Right atrium auricular region (tissue), 2 donors: Measurements from ENCODE around the gene BCL2L1. TPM values are rescaled to one million over a fixed set of nuclear protein-coding genes. Genes with fewer than 3 reads are reported as not detected.
A peak's percentile ranks its signal among the peaks of the same experiment; 100 is the strongest.

Experiments
- DNase-seq: peaks from one replicate; pipeline ENCODE4 v3.0.0-alpha.2; 2019; ENCODE audit warnings: low spot score
- H3K27ac ChIP-seq, 2 donors: fragments of 200-600 bp; sonication (generic); 1 replicate in 1 of 2; 2 replicates in 1 of 2; pipeline ENCODE4 v1.5.1; 2016 to 2019
- H3K27me3 ChIP-seq, 2 donors: fragments of 200-600 bp; sonication (generic); one replicate each; pipeline versions ENCODE4 v1.5.1 to v1.6.0; 2017 to 2019
- H3K36me3 ChIP-seq: fragments of 200-600 bp; sonication (generic); one replicate; pipeline ENCODE4 v1.5.1; 2016
- H3K4me1 ChIP-seq, 2 donors: fragments of 200-600 bp; sonication (generic); one replicate each; pipeline versions ENCODE4 v1.5.1 to v1.6.0; 2017 to 2019
- H3K4me3 ChIP-seq, 2 donors: fragments of 200-600 bp; sonication (generic); 1 replicate in 1 of 2; 2 replicates in 1 of 2; pipeline ENCODE4 v1.5.1; 2017 to 2019; ENCODE audit warnings: mild to moderate bottlenecking in 1 of 2, moderate library complexity in 1 of 2
- H3K9me3 ChIP-seq, 2 donors: fragments of 200-600 bp; sonication (generic); one replicate each; pipeline ENCODE4 v1.5.1; 2019
- total RNA-seq, 2 donors: library from RNA; depleted of rRNA; stranded (reverse); fragments of >200 nt; gene quantifications; one replicate each; pipeline ENCODE4 v1.1.0, GENCODE V29; 2016
- TF ChIP-seq, protein P1 (sequence below), 2 donors: fragments of 200-600 bp; sonication (generic); IDR thresholded peaks; one replicate each; pipeline ENCODE4 v1.5.1; 2019; ENCODE audit warnings: antibody characterized with exemption in 2 of 2

Gene BCL2L1
- total RNA-seq, 2 donors from 2014 or later = 84.2 to 93.5 TPM

DNA sequence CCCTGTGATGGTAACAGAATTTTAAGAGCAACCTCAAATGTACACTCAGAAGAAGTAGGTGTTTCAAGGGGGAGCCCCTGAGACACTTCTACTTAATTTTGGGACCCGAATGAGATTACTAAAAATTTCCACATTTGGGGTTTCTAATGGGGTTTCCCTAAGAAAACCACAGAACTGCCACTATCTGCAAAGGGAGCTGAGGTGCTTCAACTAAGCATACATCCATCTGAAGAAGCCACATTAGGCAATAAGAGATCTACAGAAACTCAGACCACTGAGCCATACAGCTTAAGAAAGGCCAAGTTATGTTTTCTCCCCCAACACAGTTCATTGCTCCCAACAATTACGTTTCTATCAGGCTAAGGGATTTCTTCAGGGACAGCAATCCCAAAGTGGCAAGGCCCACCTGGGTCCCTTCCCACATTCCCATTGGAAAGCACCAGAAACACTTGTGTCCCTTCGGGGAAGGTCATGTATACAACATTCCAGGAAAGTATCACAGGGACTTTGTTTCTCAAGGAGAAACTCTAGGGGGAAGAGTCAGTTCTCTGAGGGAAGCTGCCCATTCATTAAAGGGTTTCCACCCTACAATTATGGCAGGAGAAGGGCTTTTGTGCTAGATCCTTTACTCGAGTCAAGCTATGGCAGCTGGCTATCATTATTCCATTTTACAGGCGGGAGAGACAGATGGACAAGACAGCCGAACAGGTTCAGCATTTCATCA is 5.0 kb downstream of the BCL2L1 start:
- TF ChIP-seq, protein P1, sequence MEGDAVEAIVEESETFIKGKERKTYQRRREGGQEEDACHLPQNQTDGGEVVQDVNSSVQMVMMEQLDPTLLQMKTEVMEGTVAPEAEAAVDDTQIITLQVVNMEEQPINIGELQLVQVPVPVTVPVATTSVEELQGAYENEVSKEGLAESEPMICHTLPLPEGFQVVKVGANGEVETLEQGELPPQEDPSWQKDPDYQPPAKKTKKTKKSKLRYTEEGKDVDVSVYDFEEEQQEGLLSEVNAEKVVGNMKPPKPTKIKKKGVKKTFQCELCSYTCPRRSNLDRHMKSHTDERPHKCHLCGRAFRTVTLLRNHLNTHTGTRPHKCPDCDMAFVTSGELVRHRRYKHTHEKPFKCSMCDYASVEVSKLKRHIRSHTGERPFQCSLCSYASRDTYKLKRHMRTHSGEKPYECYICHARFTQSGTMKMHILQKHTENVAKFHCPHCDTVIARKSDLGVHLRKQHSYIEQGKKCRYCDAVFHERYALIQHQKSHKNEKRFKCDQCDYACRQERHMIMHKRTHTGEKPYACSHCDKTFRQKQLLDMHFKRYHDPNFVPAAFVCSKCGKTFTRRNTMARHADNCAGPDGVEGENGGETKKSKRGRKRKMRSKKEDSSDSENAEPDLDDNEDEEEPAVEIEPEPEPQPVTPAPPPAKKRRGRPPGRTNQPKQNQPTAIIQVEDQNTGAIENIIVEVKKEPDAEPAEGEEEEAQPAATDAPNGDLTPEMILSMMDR (IDR thresholded peaks at IDR 0.05) = no peak
- peak overlapping the region; percentile 15 to 76 for H3K4me3 ChIP-seq
- H3K36me3 ChIP-seq = peaks cover 42% of the 10 kb centered on the region
- no peaks in the 10 kb centered on the region for H3K9me3 ChIP-seq
- peaks cover 0 to 90% of the 10 kb centered on the region in 2 donors for H3K4me1 ChIP-seq
- H3K27me3 ChIP-seq = no peaks in the 10 kb centered on the region
- DNase-seq = no peak
- H3K27ac ChIP-seq = peak overlapping the region; percentile 96 to 98

DNA sequence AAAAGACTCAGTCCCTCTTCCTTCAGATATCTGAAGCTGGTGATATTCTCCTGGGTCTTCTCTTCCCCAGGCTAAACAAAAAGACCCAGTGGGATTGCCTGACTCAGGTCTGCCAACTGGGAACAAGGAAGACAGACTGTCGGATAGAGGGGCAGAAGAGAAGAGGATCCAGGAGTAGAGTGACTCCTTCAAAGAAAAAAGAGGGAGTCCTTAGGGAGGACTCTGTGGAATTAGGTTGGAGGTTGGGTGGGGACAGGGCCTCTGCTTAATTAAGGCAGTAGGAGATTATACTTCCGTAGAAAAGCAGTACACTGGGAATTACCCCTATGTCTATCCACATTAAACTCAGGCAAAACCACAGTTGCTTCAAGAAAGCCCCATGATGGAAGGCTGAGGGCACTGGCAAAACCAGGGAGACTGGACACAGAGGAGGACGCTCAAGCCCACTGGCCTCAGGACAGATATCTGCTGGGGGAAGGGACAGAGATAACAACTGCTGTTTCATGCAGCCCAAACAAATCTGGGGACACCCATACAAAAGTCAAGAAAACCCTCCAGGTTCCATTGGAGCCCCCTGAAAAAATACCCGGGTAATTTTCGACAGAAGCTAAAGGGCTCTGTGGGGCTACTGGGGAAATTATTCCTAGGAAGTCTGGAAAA is 5.7 kb downstream of the BCL2L1 start:
- peaks cover 42% of the 10 kb centered on the region for H3K36me3 ChIP-seq
- peak overlapping the region; percentile 96 to 98 for H3K27ac ChIP-seq
- H3K4me1 ChIP-seq = peaks cover 0 to 97% of the 10 kb centered on the region in 2 donors
- H3K9me3 ChIP-seq = no peaks in the 10 kb centered on the region
- no peaks in the 10 kb centered on the region for H3K27me3 ChIP-seq
- H3K4me3 ChIP-seq = peak overlapping the region in 1 of 2 donors; percentile 76
- TF ChIP-seq, protein P1 (IDR thresholded peaks at IDR 0.05) = no peak
- DNase-seq = no peak

DNA sequence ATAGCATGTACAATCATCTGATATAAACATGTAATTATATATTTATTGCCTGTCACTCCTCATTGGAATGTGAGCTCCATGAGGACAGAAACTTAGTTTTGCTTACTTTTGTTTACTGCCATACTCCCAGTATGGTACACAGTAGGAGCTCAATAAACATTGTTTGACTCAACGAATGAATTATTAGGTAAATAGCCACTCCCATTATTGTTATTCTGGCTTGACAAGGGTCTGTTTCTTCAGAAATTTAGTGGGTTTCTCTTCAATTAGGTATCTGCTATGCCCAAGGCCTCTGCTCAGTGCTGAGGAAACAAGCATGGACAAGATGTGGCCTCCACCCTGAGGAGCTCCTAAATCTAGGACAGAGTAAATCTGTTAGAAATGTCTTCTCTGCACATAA is 6.3 kb downstream of the BCL2L1 start:
- Histone ChIP-seq H3K27me3 (no peaks in the 10 kb centered on the region), H3K27ac (peak overlapping the region; percentile 96 to 98), H3K36me3 (peaks cover 42% of the 10 kb centered on the region), H3K4me1 (peaks cover 0 to 97% of the 10 kb centered on the region in 2 donors), H3K4me3 (peak overlapping the region in 1 of 2 donors; percentile 76), H3K9me3 (no peaks in the 10 kb centered on the region)
- TF ChIP-seq, protein P1 (IDR thresholded peaks at IDR 0.05) = no peak
- DNase-seq = no peak

DNA sequence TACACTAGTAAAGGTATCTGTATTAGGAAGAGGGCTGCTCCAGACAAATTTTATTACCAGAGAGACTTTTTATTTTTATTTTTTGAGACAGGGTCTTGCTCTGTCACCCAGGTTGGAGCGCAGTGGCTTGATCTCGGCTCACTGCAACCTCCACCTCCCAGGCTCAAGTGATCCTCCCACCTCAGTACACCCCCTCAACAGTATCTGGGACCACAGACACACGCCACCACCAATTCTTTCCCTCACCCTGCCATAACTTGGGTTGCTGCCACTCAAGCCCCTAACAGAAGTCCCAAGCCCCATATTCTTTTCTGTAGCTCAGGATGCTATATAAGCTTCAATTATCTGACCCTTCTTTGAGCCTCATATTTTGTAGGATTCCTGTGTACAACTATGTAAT is 6.9 kb downstream of the BCL2L1 start:
- H3K27ac ChIP-seq = peak overlapping the region; percentile 96 to 98

DNA sequence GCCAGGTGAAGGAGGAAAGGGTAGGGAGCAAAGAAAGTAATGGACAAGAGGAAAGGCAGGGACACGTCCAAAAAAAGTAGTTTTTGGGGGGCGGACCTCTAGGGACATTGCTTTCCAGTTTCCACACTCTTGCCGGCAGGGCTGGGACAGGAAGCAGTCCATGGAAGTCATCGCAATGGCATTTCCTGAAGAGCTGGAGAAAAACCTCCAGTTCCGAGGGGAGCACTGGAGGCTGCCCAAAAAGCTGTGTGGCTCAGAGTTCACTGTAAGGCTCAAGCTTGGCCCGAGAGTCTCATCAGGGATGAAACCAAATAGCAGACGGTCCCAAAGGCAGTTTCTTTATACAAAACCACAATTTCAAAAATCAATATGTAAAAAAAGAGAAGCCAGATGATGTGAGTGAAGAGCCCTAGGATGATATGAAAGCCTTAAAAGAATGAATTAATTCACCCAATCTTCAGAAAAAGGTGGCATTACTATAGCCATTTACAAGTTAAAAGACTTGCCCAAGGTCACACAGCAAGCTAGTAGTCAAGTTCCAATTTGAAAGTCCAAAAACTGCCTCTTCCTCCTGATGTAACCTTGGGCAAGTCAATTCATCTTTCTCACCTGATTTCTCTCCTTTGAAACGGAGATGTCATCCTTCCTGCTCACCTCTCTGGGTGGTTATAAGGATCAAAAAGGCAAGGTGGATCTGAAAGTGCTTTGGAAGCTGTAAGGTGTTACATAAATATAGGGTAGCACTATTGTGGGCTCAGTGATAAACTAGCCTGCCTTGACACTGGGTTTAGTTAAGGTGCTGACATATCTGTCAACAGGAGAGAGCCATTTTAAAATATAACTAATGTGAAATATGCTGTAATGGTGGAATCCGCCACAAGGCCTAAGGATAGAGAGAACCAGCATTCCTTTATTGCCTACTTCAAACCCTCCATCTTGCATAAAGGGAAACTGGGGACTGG is 9.1 kb downstream of the BCL2L1 start:
- DNase-seq = peak; percentile 93
- Histone ChIP-seq H3K9me3 (no peaks in the 10 kb centered on the region), H3K4me1 (peaks cover 5 to 98% of the 10 kb centered on the region in 2 donors), H3K27ac (peak overlapping the region; percentile 96 to 98), H3K36me3 (peaks cover 39% of the 10 kb centered on the region), H3K4me3 (peak overlapping the region in 1 of 2 donors; percentile 22), H3K27me3 (no peaks in the 10 kb centered on the region)
- TF ChIP-seq, protein P1 (IDR thresholded peaks at IDR 0.05) = no peak

More for the DNA sequence above, 6.9 kb downstream of the BCL2L1 start:
- H3K4me3 ChIP-seq = no peak overlapping the region
- H3K4me1 ChIP-seq = peaks cover 1 to 98% of the 10 kb centered on the region in 2 donors
- H3K36me3 ChIP-seq = peaks cover 40% of the 10 kb centered on the region
- H3K9me3 ChIP-seq = no peaks in the 10 kb centered on the region
- no peaks in the 10 kb centered on the region for H3K27me3 ChIP-seq
- TF ChIP-seq, protein P1 (IDR thresholded peaks at IDR 0.05) = no peak
- no peak for DNase-seq
